Panc1 (cell line): Measurements from ENCODE around the gene C2CD4A. TPM values are rescaled to one million over a fixed set of nuclear protein-coding genes. Genes with fewer than 3 reads are reported as not detected.
A peak's percentile ranks its signal among the peaks of the same experiment; 100 is the strongest.

Experiments used
- ATAC-seq: fragments of 200-7000 bp; cut with Tn5 transposase; 2 replicates; pipeline ENCODE4 v1.9.1; 2020; ENCODE audit warnings: mild to moderate bottlenecking, moderate library complexity
- Bru-seq: library from RNA; stranded (reverse); fragments of 400-500 nt; gene quantifications from one replicate; lab custom pipeline; 2021; lab: Mats Ljungman, UMichigan
- BruChase-seq, 2 experiments: library from RNA; stranded (reverse); fragments of 400-500 nt; gene quantifications; one replicate each; lab custom pipeline; 2021; lab: Mats Ljungman, UMichigan
- BruUV-seq: library from RNA; stranded (reverse); fragments of 400-500 nt; replicated peaks from 2 replicates; lab custom pipeline; 2021; lab: Mats Ljungman, UMichigan
- CTCF ChIA-PET: fragments of 300-600 bp; sonication (Branson Sonifier 250); formaldehyde crosslinking; loops from one replicate; lab custom pipeline; 2022; ENCODE audit warnings: antibody characterized with exemption; lab: Charles Lee
- POLR2A ChIA-PET: fragments of 300-600 bp; sonication (Branson Sonifier 250); formaldehyde crosslinking; loops from one replicate; lab custom pipeline; 2022; ENCODE audit warnings: antibody characterized with exemption; lab: Charles Lee
- DNase-seq: peaks from one replicate; pipeline ENCODE4 v3.0.0-alpha.2; 2010; ENCODE audit warnings: low read depth, low spot score
- H3K27ac ChIP-seq: 2 replicates; pipeline ENCODE4 v1.5.1; 2011; ENCODE audit warnings: mild to moderate bottlenecking, low read length, inconsistent platforms
- H3K27me3 ChIP-seq: fragments of 200-500 bp; sonication (Bioruptor generic); 2 replicates; pipeline ENCODE4 v1.6.0; 2014; ENCODE audit warnings: low read length, inconsistent platforms; ENCODE audit not compliant: control insufficient read depth, insufficient read depth
- H3K36me3 ChIP-seq: fragments of 200-500 bp; sonication (Bioruptor generic); 2 replicates; pipeline ENCODE4 v1.5.1; 2014; ENCODE audit warnings: inconsistent platforms, mild to moderate bottlenecking, low read length, moderate library complexity; ENCODE audit not compliant: control insufficient read depth, insufficient read depth
- H3K4me1 ChIP-seq: 2 replicates; pipeline ENCODE4 v1.5.1; 2011; ENCODE audit warnings: inconsistent platforms, mild to moderate bottlenecking, low read length, moderate library complexity; ENCODE audit not compliant: control insufficient read depth, insufficient read depth
- H3K4me3 ChIP-seq, 2 experiments: 2 replicates each; pipeline ENCODE4 v1.5.1; 2011 to 2012; ENCODE audit warnings: low read depth in 2 of 2, low read length in 2 of 2, mild to moderate bottlenecking in 2 of 2, inconsistent platforms in 1 of 2, moderate library complexity in 1 of 2
- H3K9me3 ChIP-seq: fragments of 200-500 bp; sonication (Bioruptor generic); 2 replicates; pipeline ENCODE4 v1.5.1; 2014; ENCODE audit warnings: low read depth, mild to moderate bottlenecking, inconsistent platforms, low read length, moderate library complexity; ENCODE audit not compliant: control insufficient read depth, insufficient read depth
- CTCF ChIP-seq: fragments of 450-650 bp; IDR thresholded peaks from 2 replicates; pipeline ENCODE4 v1.5.1; 2017; ENCODE audit warnings: mild to moderate bottlenecking
- POLR2AphosphoS5 ChIP-seq: IDR thresholded peaks from 2 replicates; pipeline ENCODE4 v1.6.1; 2012; ENCODE audit warnings: mild to moderate bottlenecking, low read depth, low read length, moderate library complexity
- REST ChIP-seq, 2 experiments: IDR thresholded peaks; 2 replicates each; pipeline ENCODE4 v1.6.1; 2011 to 2012; ENCODE audit warnings: low read depth in 2 of 2, control low read depth in 1 of 2, low read length in 1 of 2, mild to moderate bottlenecking in 1 of 2, moderate library complexity in 1 of 2; ENCODE audit not compliant: insufficient read depth in 1 of 2
- SIN3A ChIP-seq: IDR thresholded peaks from 2 replicates; pipeline ENCODE4 v1.6.1; 2012; ENCODE audit warnings: low read depth, mild to moderate bottlenecking, low read length, moderate library complexity, borderline replicate concordance; ENCODE audit not compliant: insufficient read depth
- TCF7L2 ChIP-seq: IDR thresholded peaks from 2 replicates; pipeline ENCODE4 v1.6.1; 2011; ENCODE audit warnings: mild to moderate bottlenecking, low read depth, low read length, inconsistent platforms
- in situ Hi-C: cut with HindIII; loops from 2 replicates; pipeline ENCODE4 v1.10.0; 2016; ENCODE audit warnings: low sequenced_read_pairs, low pct_unique_long_range_greater_than_20kb
- intact Hi-C: fragments of 100-400 bp; cut with micrococcal nuclease; formaldehyde crosslinking; loops from one replicate; pipeline ENCODE4 v1.10.0; 2022; ENCODE audit not compliant: unreplicated experiment
- long read RNA-seq: library from polyadenylated mRNA; unstranded; transcript quantifications from one replicate; pipeline ENCODE4 v2.0.0, GENCODE V29; 2021; ENCODE audit not compliant: unreplicated experiment
- polyA plus RNA-seq: library from polyadenylated mRNA; unstranded; fragments of >200 nt; gene quantifications from one replicate; pipeline ENCODE4 v1.2.1, GENCODE V29; 2012; ENCODE audit warnings: missing spikeins; ENCODE audit not compliant: insufficient read length
- total RNA-seq: library from RNA; stranded (reverse); gene quantifications from one replicate; pipeline ENCODE4 v1.2.1, GENCODE V29; 2021; ENCODE audit not compliant: unreplicated experiment

The C2CD4A gene
- total RNA-seq (0.15 TPM), Bru-seq, nascent RNA (percentile 13 among the genes with signal in this experiment), BruChase-seq, experiment 1, labeled RNA remaining after a 2-hour chase (not detected), BruChase-seq, experiment 2, labeled RNA remaining after a 6-hour chase (not detected)
- not detected for polyA plus RNA-seq
- long read RNA-seq = 0 reads

- no peak within 1 kb of the TSS for H3K27ac ChIP-seq
Observed at GRCh38 chr15:62066663-62067447, at the start of gene C2CD4A. Gene C2CD4A (plus strand): TSS chr15:62066977. CDS start chr15:62067614, 637 bp downstream.

More at GRCh38 chr15:62066663-62067447, at the start of gene C2CD4A:
- POLR2A ChIA-PET = interaction anchor here (0.6 kb wide), 1 partner anchor 207 kb away, joined by 5 read pairs; no protein-coding TSS in a partner anchor
- Histone ChIP-seq H3K36me3 (no peaks in the 10 kb centered on the region), H3K4me1 (peaks cover 7% of the 10 kb centered on the region), H3K9me3 (no peaks in the 10 kb centered on the region), H3K27me3 (peaks cover 30% of the 10 kb centered on the region), H3K4me3 (peak within 1 kb of the TSS; percentile 46 to 55)
- TF ChIP-seq TCF7L2 (peak; percentile 94), POLR2AphosphoS5 (no peak), REST (IDR thresholded peaks at IDR 0.05; ENCODE audit: insufficient read depth in 1 of 2, low read depth in 2 of 2, low read length in 1 of 2) (peak; percentile 82), SIN3A (no peak), CTCF (peak; percentile 16; the same call in 1 of the 2 replicates)
- no peak for DNase-seq
- in situ Hi-C loops (no loop called here), intact Hi-C loops (no loop called here)
- CTCF ChIA-PET = interaction anchor here (0.6 kb wide), 1 partner anchor 21 kb away, joined by 7 read pairs; no protein-coding TSS in a partner anchor
- no TSS peak for BruUV-seq
- ATAC-seq = peak; percentile 65
